Effector memory CD4-positive, alpha-beta T cell (primary cell): ENCODE data around the gene PHF23.

Source experiments
- DNase-seq, 3 donors: peaks; one replicate each; pipeline ENCODE4 v3.0.0-alpha.2; 2020
- H3K27ac ChIP-seq: 2 replicates; pipeline ENCODE4 v1.7.0; 2013; ENCODE audit warnings: mild to moderate bottlenecking, low read length, moderate library complexity; ENCODE audit not compliant: insufficient read depth, poor library complexity, severe bottlenecking
- H3K27me3 ChIP-seq: replicated peaks from 2 replicates; pipeline ENCODE4 v1.7.0; 2013; ENCODE audit warnings: mild to moderate bottlenecking, low read length; ENCODE audit not compliant: insufficient read depth, control insufficient read depth, poor library complexity, severe bottlenecking
- H3K36me3 ChIP-seq: 2 replicates; pipeline ENCODE4 v1.7.0; 2013; ENCODE audit warnings: mild to moderate bottlenecking, low read length, moderate library complexity; ENCODE audit not compliant: control insufficient read depth, insufficient read depth
- H3K4me1 ChIP-seq: 2 replicates; pipeline ENCODE4 v1.7.0; 2013; ENCODE audit warnings: low read length, mild to moderate bottlenecking; ENCODE audit not compliant: control insufficient read depth, insufficient read depth, poor library complexity, severe bottlenecking
- H3K4me3 ChIP-seq: 2 replicates; pipeline ENCODE4 v1.7.0; 2013; ENCODE audit warnings: low read length, low read depth, mild to moderate bottlenecking; ENCODE audit not compliant: insufficient read depth, poor library complexity, severe bottlenecking
- H3K9me3 ChIP-seq: 2 replicates; pipeline ENCODE4 v1.7.0; 2013; ENCODE audit warnings: mild to moderate bottlenecking, low read length, moderate library complexity; ENCODE audit not compliant: control insufficient read depth

The PHF23 gene

GRCh38 chr17:7279448-7279847 lies 40.2 kb upstream of the PHF23 start:
- no peak overlapping the region for H3K27ac ChIP-seq
- H3K4me1 ChIP-seq, result peaks cover 22% of the 10 kb centered on the region
- H3K4me3 ChIP-seq, result no peak overlapping the region
- H3K36me3 ChIP-seq, result no peaks in the 10 kb centered on the region
- H3K9me3 ChIP-seq, result no peaks in the 10 kb centered on the region
- H3K27me3 ChIP-seq, result peaks cover 12% of the 10 kb centered on the region
- no peak for DNase-seq

GRCh38 chr17:7266784-7267183 lies 27.5 kb upstream of the PHF23 start:
- Histone ChIP-seq H3K4me1 (peaks cover 19% of the 10 kb centered on the region), H3K27me3 (no peaks in the 10 kb centered on the region), H3K36me3 (no peaks in the 10 kb centered on the region), H3K27ac (no peak overlapping the region), H3K9me3 (no peaks in the 10 kb centered on the region), H3K4me3 (no peak overlapping the region)
- no peak for DNase-seq

DNA sequence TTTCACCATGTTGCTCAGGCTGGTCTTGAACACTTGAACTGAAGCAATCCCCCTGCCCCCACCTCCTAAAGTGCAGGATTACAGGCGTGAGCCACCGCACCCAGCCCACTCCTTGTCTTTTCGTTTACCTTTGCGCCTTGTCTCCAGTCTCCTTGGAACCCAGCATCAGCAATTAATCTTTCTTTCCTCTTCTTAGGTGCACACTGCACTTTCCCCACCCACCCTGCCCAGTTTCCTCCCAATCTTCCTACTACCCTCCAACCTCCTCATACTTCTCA lies 24.5 kb upstream of the PHF23 start:
- no peak overlapping the region for H3K4me3 ChIP-seq
- H3K4me1 ChIP-seq, result peaks cover 30% of the 10 kb centered on the region
- no peaks in the 10 kb centered on the region for H3K27me3 ChIP-seq
- DNase-seq, result no peak
- no peak overlapping the region for H3K27ac ChIP-seq
- H3K36me3 ChIP-seq, result peaks cover 5% of the 10 kb centered on the region
- no peaks in the 10 kb centered on the region for H3K9me3 ChIP-seq

DNA sequence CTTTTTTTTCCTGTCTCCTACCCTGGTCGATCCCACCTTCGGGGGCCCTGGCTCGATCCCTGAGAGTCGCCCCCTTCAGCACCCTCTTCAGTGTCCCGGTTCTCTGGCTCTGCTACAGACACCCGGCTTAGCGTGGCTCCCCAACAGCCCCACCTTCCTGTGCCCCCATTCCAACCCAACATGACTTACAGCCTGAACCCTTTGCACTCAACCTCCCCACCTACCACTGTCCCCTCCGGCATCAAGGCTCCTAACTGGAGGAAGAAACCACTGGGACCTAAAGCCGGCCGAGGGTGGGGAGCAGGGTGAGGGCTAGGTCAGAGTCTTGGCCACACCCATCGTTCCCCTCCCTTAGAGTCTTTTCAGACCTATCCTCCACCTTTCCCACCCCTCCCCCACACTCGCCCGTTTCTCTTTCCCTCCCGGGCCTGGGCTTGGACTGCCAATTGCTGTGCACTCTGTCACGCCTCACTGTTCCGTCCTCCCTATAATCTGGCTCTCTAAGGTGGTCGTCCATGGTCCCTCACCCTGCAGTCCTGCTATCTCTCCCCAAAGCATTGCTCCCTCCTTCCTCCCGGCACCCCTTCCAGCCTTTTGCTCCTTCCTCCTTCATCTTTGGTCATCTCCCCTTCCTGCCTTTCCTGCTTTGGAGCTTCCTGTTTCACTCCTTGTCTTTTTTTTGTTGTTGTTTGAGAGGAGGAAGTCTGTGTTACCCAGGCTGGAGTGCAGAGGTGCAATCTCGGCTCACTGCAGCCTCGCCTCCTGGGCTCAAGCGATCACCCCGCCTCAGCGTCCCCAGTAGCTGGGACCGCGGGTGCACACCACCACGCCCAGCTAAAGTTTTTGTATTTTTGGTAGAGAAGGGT lies 23.9 kb upstream of the PHF23 start:
- no peak overlapping the region for H3K27ac ChIP-seq
- H3K4me3 ChIP-seq, result peak overlapping the region; percentile 62
- H3K36me3 ChIP-seq, result peaks cover 9% of the 10 kb centered on the region
- H3K27me3 ChIP-seq, result no peaks in the 10 kb centered on the region
- DNase-seq, result no peak
- peaks cover 30% of the 10 kb centered on the region for H3K4me1 ChIP-seq
- H3K9me3 ChIP-seq, result no peaks in the 10 kb centered on the region

DNA sequence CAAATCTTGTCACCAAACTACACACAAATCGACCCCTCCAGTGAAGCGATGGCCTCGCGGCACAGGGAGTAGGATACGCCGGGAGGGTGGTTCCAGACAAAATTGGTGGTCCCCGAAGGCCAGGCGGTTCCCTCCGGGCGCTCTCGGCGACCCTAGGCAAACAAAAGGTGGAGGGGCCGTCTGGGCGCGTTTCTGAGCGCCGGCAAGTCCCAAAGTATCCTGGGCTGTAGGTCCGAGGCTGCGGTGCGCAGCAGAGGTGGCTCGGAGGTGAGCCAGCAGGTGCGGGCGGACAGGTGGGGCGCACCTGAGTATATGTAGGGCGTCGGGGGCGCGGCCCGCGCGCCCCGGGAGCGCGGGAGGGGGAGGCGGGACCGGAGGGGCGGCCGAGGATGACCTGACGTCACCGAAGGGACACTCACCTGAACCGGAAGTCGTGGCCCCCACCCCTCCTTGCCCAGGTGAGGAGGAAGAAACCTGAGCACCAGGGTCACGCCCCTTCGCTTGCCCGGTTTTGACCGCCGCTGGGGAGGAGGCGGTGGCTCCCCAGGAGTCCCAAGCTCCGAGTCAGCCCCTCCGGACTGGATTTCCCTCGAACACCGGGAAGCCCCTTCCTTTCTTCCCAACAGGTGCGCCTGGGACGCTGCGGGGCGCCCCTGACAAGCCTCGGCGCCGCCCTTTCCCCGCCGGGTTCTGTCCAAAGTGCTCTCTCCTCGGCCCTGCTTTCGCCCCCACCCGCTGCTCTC lies 23.1 kb upstream of the PHF23 start, which contains the start of gene CLDN7:
Gene CLDN7 (minus strand): TSS at position 287 of the 743 bp plus-strand sequence. CDS start 435 bp downstream, outside the sequence.
- Histone ChIP-seq H3K4me1 (peaks cover 30% of the 10 kb centered on the region), H3K36me3 (peaks cover 9% of the 10 kb centered on the region), H3K27me3 (no peaks in the 10 kb centered on the region), H3K4me3 (peak within 1 kb of the TSS; percentile 62), H3K9me3 (no peaks in the 10 kb centered on the region), H3K27ac (peak within 1 kb of the TSS; percentile 57)
- DNase-seq, result no peak

DNA sequence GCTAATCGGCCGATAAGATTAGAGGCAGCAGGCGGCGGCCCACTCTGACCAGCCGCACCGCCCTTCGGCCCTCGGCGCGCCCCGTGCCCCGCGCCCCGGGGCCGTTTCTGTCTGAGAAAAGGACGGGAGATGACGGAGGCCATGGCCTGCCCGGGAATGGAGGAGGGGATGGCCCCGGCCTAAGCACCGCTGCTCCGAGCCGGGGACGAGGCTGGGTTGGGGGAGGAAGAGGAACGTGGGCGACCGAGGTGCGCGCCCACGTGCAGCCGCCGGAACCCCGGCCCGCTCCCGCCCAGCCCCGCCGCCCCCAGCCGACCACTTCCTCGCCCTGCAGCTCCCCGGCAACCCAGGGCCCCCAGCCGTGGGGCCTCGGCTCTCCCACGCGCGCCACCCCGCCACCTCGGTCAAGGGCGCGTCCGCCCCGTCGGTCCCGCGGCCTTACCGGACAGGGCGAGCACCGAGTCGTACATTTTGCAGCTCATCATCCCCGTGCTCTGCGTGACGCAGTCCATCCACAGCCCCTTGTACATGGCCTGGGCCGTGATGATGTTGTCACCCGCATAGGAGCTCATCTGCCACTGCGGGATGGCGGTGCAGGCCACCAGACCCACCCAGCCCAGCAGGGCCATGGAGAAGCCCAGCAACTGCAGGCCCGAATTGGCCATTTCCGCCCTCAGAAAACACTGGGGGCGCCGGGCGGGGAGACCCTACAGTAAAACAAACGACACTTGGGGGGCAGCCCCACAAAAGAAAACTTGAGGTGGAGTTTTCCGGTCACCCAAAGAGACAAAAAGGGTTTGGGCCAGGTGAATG lies 22.3 kb upstream of the PHF23 start:
- Histone ChIP-seq H3K27ac (peak overlapping the region; percentile 57), H3K36me3 (peaks cover 12% of the 10 kb centered on the region), H3K4me1 (peaks cover 30% of the 10 kb centered on the region), H3K27me3 (no peaks in the 10 kb centered on the region), H3K4me3 (peak overlapping the region; percentile 62), H3K9me3 (no peaks in the 10 kb centered on the region)
- DNase-seq, result no peak

GRCh38 chr17:7260651-7261378 lies 21.6 kb upstream of the PHF23 start:
- peak overlapping the region; percentile 62 for H3K4me3 ChIP-seq
- H3K27ac ChIP-seq, result peak overlapping the region; percentile 57
- H3K4me1 ChIP-seq, result peaks cover 30% of the 10 kb centered on the region
- no peaks in the 10 kb centered on the region for H3K9me3 ChIP-seq
- H3K36me3 ChIP-seq, result peaks cover 15% of the 10 kb centered on the region
- H3K27me3 ChIP-seq, result no peaks in the 10 kb centered on the region
- DNase-seq, result no peak

DNA sequence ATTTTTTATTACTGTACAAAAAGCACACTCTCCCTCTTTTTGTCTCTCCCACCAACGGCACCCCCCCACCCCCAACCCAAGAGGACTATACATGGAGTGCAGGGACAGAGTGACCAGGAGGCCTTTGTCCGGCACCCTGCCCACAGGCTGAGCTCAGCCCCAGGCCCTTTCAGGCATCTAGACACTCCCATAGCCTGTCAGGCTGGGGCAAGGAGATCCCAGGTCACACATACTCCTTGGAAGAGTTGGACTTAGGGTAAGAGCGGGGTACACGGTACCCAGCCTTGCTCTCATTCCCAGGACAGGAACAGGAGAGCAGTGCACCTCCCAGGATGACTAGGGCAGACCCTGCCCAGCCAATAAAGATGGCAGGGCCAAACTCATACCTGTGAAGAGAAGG lies 20.9 kb upstream of the PHF23 start:
- Histone ChIP-seq H3K27me3 (no peaks in the 10 kb centered on the region), H3K36me3 (peaks cover 15% of the 10 kb centered on the region), H3K4me3 (no peak overlapping the region), H3K4me1 (peaks cover 30% of the 10 kb centered on the region), H3K9me3 (no peaks in the 10 kb centered on the region), H3K27ac (no peak overlapping the region)
- no peak for DNase-seq

DNA sequence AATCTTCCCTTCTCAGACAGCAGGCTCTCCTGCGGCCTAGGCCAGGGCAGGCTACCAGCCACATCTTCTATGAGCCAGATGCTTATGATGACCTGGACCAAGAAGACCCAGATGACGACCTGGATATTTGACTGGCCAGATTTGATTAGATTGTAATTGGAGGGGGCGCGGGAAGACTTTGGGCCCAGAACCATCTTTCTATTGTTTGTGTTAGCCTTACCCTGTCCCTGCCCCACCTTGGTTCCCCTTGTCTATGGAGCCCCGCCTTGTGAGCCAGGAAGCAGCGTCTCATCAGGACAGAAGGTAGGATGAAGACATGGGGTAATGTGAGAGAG lies 20.3 kb upstream of the PHF23 start:
- Histone ChIP-seq H3K36me3 (peaks cover 20% of the 10 kb centered on the region), H3K27ac (no peak overlapping the region), H3K4me3 (no peak overlapping the region)

More for the DNA sequence above, 20.3 kb upstream of the PHF23 start:
- Histone ChIP-seq H3K9me3 (no peaks in the 10 kb centered on the region), H3K27me3 (no peaks in the 10 kb centered on the region), H3K4me1 (peaks cover 30% of the 10 kb centered on the region)
- DNase-seq, result no peak
